Colonic mucosa (tissue), 4 donors: ENCODE results near the gene TSPAN31. TPM values are rescaled to one million over a fixed set of nuclear protein-coding genes. Genes with fewer than 3 reads are reported as not detected.

Experiments
- DNase-seq: peaks from one replicate; pipeline ENCODE4 v3.0.0-alpha.2; 2020
- H3K27ac ChIP-seq: fragments of 200-600 bp; one replicate; pipeline ENCODE4 v1.8.0; 2021
- H3K27me3 ChIP-seq: fragments of 200-600 bp; one replicate; pipeline ENCODE4 v1.8.0; 2021
- H3K36me3 ChIP-seq: fragments of 200-600 bp; one replicate; pipeline ENCODE4 v1.8.0; 2021
- H3K4me1 ChIP-seq: fragments of 200-600 bp; one replicate; pipeline ENCODE4 v1.8.0; 2021; ENCODE audit warnings: mild to moderate bottlenecking
- H3K4me3 ChIP-seq: fragments of 200-600 bp; one replicate; pipeline ENCODE4 v1.8.0; 2021
- H3K9ac ChIP-seq, 2 donors: one replicate each; pipeline ENCODE4 v1.7.0; 2013; ENCODE audit warnings: control low read depth in 2 of 2, low read depth in 2 of 2, low read length in 2 of 2
- H3K9me3 ChIP-seq: fragments of 200-600 bp; one replicate; pipeline ENCODE4 v1.8.0; 2021
- intact Hi-C: fragments of 100-400 bp; cut with DNase I; formaldehyde crosslinking; loops from one replicate; pipeline ENCODE4 v1.14.1; 2022
- total RNA-seq, 2 donors: library from RNA; stranded (reverse); fragmentation: NEBNext Ultra II Directional in 1 of 2; extraction: Animal tissue kit (Norgen Biotek cat#: 25700) in 1 of 2; gene quantifications; one replicate each; pipeline ENCODE4 v1.2.1, GENCODE V29; 2021
- TF ChIP-seq, protein P1 (sequence below): fragments of 200-600 bp; IDR thresholded peaks from one replicate; pipeline ENCODE4 v1.8.0; 2022; ENCODE audit warnings: antibody characterized with exemption, mild to moderate bottlenecking
- donor health status: healthy.
- donor health status: DM: no; HTN: no; CAD: no.
- donor health status: DM: no; HTN: no; CAD: no.

Gene TSPAN31
- total RNA-seq, 2 donors from 2014 or later = 19.3 to 32.3 TPM

DNA sequence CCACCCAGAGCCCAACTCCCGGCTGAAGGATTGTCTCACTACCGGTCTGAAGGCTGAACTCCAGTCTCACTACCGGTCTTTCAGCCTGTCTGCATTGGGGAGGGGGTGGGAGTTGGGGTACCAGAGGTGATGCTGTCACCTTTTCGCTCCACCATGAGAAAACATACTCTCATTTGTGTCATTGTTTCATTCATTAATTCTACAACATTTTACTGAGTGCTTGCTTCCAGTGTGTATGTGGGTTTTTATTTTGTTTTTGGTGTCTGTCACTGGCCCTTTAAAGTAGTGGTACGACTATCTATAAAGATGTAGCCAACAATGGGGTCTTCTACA, 7.8 kb downstream of the TSPAN31 start:
- no peaks in the 10 kb centered on the region for H3K9me3 ChIP-seq
- intact Hi-C loops = no loop called here
- DNase-seq = no peak
- no peak overlapping the region for H3K27ac ChIP-seq
- peak overlapping the region; percentile 73 for H3K4me3 ChIP-seq
- TF ChIP-seq, protein P1, sequence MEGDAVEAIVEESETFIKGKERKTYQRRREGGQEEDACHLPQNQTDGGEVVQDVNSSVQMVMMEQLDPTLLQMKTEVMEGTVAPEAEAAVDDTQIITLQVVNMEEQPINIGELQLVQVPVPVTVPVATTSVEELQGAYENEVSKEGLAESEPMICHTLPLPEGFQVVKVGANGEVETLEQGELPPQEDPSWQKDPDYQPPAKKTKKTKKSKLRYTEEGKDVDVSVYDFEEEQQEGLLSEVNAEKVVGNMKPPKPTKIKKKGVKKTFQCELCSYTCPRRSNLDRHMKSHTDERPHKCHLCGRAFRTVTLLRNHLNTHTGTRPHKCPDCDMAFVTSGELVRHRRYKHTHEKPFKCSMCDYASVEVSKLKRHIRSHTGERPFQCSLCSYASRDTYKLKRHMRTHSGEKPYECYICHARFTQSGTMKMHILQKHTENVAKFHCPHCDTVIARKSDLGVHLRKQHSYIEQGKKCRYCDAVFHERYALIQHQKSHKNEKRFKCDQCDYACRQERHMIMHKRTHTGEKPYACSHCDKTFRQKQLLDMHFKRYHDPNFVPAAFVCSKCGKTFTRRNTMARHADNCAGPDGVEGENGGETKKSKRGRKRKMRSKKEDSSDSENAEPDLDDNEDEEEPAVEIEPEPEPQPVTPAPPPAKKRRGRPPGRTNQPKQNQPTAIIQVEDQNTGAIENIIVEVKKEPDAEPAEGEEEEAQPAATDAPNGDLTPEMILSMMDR = no peak
- no peaks in the 10 kb centered on the region for H3K27me3 ChIP-seq
- peaks cover 6% of the 10 kb centered on the region for H3K36me3 ChIP-seq
- H3K4me1 ChIP-seq = no peaks in the 10 kb centered on the region
- peak overlapping the region in 1 of 2 donors; percentile 35 for H3K9ac ChIP-seq

DNA sequence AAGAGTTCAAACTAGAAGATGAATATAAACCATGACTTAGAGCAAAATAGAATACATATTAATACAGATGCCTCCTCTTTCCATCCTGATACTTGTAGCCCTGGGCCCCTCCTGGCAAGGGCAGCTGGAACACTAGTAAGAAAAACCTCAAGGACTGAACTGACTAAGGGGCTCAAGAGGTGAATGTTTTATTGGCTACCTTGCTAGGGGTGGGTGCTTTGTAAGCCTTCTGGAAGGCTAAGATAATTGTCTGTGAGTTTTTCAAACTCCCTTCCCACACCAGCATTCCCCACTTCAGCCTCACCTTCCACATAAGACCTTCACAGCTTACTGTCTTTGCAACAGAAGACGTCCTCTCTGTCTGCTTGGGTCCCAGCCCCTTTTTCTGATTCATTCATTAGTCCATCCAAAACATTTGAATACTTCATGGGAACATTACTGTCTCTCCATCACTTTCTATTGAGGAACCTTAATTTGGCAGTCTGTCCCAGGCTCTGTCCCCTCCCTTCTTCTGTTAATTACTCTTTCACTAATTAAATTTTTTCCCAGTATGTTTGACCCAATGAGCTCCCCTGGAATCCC, 9.0 kb downstream of the TSPAN31 start:
- peaks cover 6% of the 10 kb centered on the region for H3K36me3 ChIP-seq
- H3K4me1 ChIP-seq = no peaks in the 10 kb centered on the region
- no peaks in the 10 kb centered on the region for H3K9me3 ChIP-seq
- no peak for DNase-seq
- peak overlapping the region; percentile 72 for H3K27ac ChIP-seq
- no peak overlapping the region for H3K4me3 ChIP-seq
- no peaks in the 10 kb centered on the region for H3K27me3 ChIP-seq
- no peak overlapping the region for H3K9ac ChIP-seq
- TF ChIP-seq, protein P1 = no peak
- intact Hi-C loops = no loop called here

DNA sequence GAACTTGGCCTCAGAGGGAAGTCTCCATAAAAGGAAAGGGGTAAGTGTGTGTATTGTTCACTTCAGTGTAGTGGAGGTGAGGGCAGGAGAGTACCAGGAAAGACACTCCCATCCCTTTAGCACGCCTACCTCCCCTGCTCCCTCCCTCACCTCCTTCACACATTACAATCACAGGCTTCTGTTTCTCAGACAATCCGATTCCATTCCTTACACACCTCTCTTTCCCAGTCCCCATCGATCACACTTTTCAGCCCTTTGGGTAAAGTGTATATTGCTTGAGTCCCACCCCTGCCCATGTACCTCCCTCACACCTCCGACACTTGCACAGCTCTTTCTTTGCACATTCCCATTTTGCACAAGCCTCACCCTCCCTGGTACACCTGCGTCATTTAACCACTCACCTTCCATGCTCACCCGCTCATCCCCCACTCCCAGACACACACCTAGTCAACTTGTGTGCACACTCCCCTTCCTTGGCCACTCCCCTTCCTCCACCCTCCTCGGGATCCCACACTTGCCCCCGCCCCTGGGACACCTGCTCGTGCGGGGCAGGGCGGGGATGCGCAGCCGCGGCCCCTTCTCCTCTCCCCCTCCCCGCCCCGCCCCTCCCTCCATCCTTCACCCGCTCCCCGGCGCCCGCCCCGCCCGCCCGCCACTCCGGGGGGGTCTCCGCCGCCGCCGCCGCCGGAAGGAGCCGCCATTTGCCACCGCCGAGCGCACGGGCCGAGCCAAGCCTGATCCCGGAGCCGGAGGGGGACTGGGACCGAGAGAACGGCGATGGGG, 9.8 kb downstream of the TSPAN31 start, which contains the start of gene MARCHF9:
Gene MARCHF9 (plus strand): TSS at position 693 of the 783 bp plus-strand sequence. CDS start 426 bp downstream, outside the sequence.
- Histone ChIP-seq H3K27me3 (no peaks in the 10 kb centered on the region), H3K9me3 (no peaks in the 10 kb centered on the region), H3K27ac (peak within 1 kb of the TSS; percentile 72), H3K4me1 (no peaks in the 10 kb centered on the region), H3K4me3 (peak within 1 kb of the TSS; percentile 59), H3K9ac (peak within 1 kb of the TSS; percentile 70 to 80), H3K36me3 (no peaks in the 10 kb centered on the region)
- peak; percentile 93 for DNase-seq
- intact Hi-C loops = no loop called here
- TF ChIP-seq, protein P1 = no peak

DNA sequence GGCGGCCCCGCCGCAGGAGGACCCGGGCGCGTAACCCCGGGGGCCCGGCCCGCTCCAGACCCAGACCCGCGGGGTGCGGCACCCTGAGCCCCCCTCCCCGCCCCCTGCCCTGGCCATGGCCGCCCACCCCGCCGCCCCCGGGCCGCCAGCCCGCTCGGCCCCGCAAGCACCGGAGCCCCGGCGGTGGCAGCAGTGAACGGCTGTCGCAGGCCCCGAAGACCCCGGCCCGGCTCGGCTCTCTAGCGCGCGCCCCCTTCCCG, 10.3 kb downstream of the TSPAN31 start:
- Histone ChIP-seq H3K36me3 (no peaks in the 10 kb centered on the region), H3K4me3 (peak overlapping the region; percentile 59), H3K9me3 (no peaks in the 10 kb centered on the region), H3K27me3 (no peaks in the 10 kb centered on the region), H3K9ac (no peak overlapping the region), H3K27ac (peak overlapping the region; percentile 72), H3K4me1 (no peaks in the 10 kb centered on the region)
- no peak for DNase-seq
- intact Hi-C loops = no loop called here
- TF ChIP-seq, protein P1 = no peak

DNA sequence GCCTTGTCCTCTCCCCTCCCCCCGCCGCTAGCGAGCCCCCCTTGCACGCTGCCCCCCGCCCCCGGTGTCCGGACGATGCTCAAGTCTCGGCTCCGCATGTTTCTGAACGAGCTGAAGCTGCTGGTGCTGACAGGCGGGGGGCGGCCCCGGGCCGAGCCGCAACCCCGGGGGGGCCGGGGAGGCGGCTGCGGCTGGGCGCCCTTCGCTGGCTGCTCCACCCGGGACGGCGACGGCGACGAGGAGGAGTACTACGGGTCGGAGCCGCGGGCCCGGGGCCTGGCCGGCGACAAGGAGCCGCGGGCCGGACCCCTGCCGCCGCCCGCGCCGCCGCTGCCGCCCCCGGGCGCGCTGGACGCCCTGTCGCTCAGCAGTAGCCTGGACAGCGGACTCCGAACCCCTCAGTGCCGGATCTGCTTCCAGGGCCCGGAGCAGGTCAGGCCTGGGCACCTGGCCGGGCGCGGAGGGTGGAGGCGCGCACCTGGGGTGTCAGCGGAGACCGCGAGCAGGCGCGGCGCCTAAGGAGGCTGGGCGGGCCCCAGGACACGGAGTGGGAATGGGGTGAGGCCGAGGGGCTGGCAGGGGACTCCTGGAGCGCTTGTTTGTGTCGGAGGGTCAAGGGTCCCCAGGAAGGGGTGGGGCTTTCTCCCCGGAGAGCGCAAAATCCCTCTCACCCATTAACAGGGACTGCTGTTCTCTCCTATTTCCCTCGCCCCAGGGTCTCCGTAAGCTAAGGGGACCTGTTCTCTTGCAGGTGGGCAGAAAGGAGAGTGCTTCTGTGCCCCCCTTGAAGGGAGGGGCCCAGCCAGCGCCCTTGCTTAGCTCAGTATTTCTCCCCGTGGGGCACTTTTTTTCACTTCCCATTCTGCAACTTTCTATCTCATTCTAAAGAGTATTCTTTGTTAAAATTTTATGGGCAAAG, 10.9 kb downstream of the TSPAN31 start:
- Histone ChIP-seq H3K36me3 (no peaks in the 10 kb centered on the region), H3K4me3 (peak overlapping the region; percentile 59), H3K27me3 (no peaks in the 10 kb centered on the region), H3K9ac (peak overlapping the region; percentile 70 to 80), H3K9me3 (no peaks in the 10 kb centered on the region), H3K4me1 (no peaks in the 10 kb centered on the region), H3K27ac (peak overlapping the region; percentile 72)
- peak; percentile 70 for DNase-seq
- TF ChIP-seq, protein P1 = no peak
- intact Hi-C loops = no loop called here
